ENCODE data around the gene C1D. TPM values are rescaled to one million over a fixed set of nuclear protein-coding genes. Genes with fewer than 3 reads are reported as not detected.

C1D gene
- total and polyA plus RNA-seq, 10 donors, result 15.2 to 50.5 (median 25.2) TPM

GRCh38 chr2:68059784-68060525 is 2.8 kb downstream of the C1D start:
- intact Hi-C loops (cut with DNase I; ENCODE audit: low total_unique reads), result no loop called here
- WGBS, 5 donors, result 80 to 90% (median 88%) methylated on average over 12 of the region's 12 CpGs

GRCh38 chr2:68057658-68058396 is 5.0 kb downstream of the C1D start:
- WGBS, 5 donors, result 81 to 98% (median 86%) methylated on average over 3 of the region's 3 CpGs
- no peak for TF ChIP-seq POLR2A (IDR thresholded peaks at IDR 0.05)
- TF ChIP-seq CTCF (IDR thresholded peaks at IDR 0.05 in 8 of 11, conservative IDR thresholded peaks at IDR 0.05 in 3 of 11), result no peak
- TF ChIP-seq POLR2AphosphoS5 (IDR thresholded peaks at IDR 0.05), result no peak

More at GRCh38 chr2:68059784-68060525, 2.8 kb downstream of the C1D start:
- H3K4me3 ChIP-seq, result no peak overlapping the region
- no peaks in the 10 kb centered on the region for H3K27me3 ChIP-seq (replicated peaks in 1 of 7)
- no peak for DNase-seq
- H3K9me3 ChIP-seq, result no peaks in the 10 kb centered on the region
- H3K4me1 ChIP-seq, result peaks cover 10 to 85% (median 62%) of the 10 kb centered on the region in 6 donors
- H3K27ac ChIP-seq, result no peak overlapping the region
- TF ChIP-seq POLR2AphosphoS5 (IDR thresholded peaks at IDR 0.05) (no peak), CTCF (IDR thresholded peaks at IDR 0.05 in 8 of 11, conservative IDR thresholded peaks at IDR 0.05 in 3 of 11) (no peak), POLR2A (IDR thresholded peaks at IDR 0.05) (no peak)
- peaks cover 0 to 5% (median 0%) of the 10 kb centered on the region in 6 donors for H3K36me3 ChIP-seq

GRCh38 chr2:68052717-68053422 is 9.9 kb downstream of the C1D start:
- TF ChIP-seq POLR2A (IDR thresholded peaks at IDR 0.05) (no peak), POLR2AphosphoS5 (IDR thresholded peaks at IDR 0.05) (no peak), CTCF (IDR thresholded peaks at IDR 0.05 in 8 of 11, conservative IDR thresholded peaks at IDR 0.05 in 3 of 11) (no peak)
- H3K36me3 ChIP-seq, result peaks cover 0 to 12% (median 0%) of the 10 kb centered on the region in 6 donors
- no peak for DNase-seq
- no peaks in the 10 kb centered on the region for H3K27me3 ChIP-seq (replicated peaks in 1 of 7)
- intact Hi-C loops (cut with DNase I; ENCODE audit: low total_unique reads), result no loop called here
- WGBS, 5 donors, result 90 to 94% (median 94%) methylated on average over 6 of the region's 6 CpGs
- H3K27ac ChIP-seq, result no peak overlapping the region
- H3K9me3 ChIP-seq, result no peaks in the 10 kb centered on the region
- H3K4me3 ChIP-seq, result no peak overlapping the region
- peaks cover 3 to 73% (median 21%) of the 10 kb centered on the region in 6 donors for H3K4me1 ChIP-seq

More at GRCh38 chr2:68057658-68058396, 5.0 kb downstream of the C1D start:
- Histone ChIP-seq H3K36me3 (peaks cover 0 to 17% (median 0%) of the 10 kb centered on the region in 6 donors), H3K4me1 (peaks cover 10 to 95% (median 63%) of the 10 kb centered on the region in 6 donors), H3K9me3 (no peaks in the 10 kb centered on the region), H3K4me3 (no peak overlapping the region), H3K27ac (no peak overlapping the region), H3K27me3 (replicated peaks in 1 of 7) (no peaks in the 10 kb centered on the region)
- no peak for DNase-seq
- intact Hi-C loops (cut with DNase I; ENCODE audit: low total_unique reads), result no loop called here

Measured in spleen (tissue), 11 donors.